Epithelial cell of prostate (primary cell): Measurements from ENCODE around the gene RTBDN.
A peak's percentile ranks its signal among the peaks of the same experiment; 100 is the strongest.

Experiments
- DNase-seq: peaks from one replicate; pipeline ENCODE4 v3.0.0-alpha.2; 2011; ENCODE audit warnings: low read depth, low spot score
- H3K27ac ChIP-seq: fragments of 450-650 bp; 2 replicates; pipeline ENCODE4 v1.5.1; 2017; ENCODE audit warnings: mild to moderate bottlenecking

The RTBDN gene

DNA sequence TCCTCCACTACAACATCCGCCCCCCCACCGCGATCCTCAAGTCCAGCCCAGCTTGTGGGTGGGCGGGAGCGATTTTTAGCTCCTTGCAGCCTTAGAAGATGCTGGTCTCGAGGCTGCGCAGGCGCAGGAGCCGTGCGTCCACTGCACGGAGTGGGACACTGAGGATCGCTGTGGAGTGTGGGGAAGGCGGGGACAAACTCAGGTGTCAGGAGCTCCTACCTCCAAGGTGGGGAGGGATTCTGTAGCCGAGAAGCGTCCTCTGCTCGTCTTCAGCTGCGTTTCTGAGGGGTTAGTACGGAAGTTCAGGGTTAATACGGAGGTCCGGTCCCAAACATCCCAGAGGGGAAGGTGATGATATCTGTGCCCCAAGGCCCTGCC is at the start of gene RTBDN:
Gene RTBDN, minus strand, starts transcription at position 14 of the 378 bp plus-strand sequence. CDS start 4,600 bp downstream, outside the sequence.
- H3K27ac ChIP-seq: no peak within 1 kb of the TSS
- DNase-seq: no peak

DNA sequence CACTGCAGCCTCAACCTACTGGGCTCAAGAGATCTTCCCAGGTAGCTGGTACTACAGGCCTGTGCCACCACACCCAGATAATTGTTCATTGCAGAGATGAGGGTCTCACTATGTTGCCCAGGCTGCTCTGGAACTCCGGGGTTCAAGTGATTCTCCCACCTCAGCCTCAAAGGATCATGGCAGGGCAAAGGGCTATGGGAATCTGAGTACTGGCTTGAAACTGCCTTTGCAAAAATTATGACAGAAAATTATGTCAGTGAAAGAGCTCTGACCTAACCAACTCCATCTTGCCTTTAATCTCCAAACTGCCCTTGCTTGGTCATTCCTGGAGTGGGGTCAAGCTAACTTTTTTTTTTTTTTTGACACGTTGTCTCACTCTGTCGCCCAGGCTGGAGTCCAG is 48.2 kb upstream of the RTBDN start:
- no peak overlapping the region for H3K27ac ChIP-seq
- no peak for DNase-seq

DNA sequence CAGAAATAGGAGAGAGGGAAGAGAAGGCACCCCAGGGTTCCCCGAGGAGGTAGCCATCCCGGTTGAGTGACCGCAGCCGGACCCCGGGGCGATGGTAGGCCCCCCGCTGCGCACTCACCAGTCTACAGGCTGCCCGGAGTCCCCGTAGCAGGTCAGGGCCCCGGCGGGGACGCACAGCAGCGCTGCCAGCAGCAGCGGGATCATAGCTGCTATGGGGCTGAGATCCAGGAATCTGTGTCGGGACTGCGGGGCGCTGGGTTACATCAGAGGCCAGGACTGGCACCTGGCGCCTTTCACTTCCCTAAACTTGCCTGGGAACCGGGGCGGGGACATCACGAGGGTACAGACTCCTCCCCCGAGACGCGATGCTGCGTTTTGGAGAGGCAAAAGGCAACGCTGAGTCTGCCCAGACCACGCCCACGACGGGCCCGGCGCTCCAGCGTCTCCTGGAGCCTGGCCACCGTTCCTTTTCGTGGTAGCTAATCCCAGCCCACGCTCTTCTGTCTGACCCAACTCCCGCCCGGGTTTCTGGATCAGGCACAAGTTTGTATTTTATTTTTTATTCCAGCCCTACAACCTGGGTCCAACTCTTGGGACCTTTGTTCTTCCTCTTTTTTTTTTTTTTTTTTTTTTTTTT is 46.9 kb upstream of the RTBDN start, which contains the start of gene DNASE2:
Gene DNASE2, minus strand, starts transcription at position 278 of the 637 bp plus-strand sequence. Its CDS starts 74 bp downstream, at position 204.
- H3K27ac ChIP-seq: peak within 1 kb of the TSS; percentile 41
- peak; percentile 77 for DNase-seq

DNA sequence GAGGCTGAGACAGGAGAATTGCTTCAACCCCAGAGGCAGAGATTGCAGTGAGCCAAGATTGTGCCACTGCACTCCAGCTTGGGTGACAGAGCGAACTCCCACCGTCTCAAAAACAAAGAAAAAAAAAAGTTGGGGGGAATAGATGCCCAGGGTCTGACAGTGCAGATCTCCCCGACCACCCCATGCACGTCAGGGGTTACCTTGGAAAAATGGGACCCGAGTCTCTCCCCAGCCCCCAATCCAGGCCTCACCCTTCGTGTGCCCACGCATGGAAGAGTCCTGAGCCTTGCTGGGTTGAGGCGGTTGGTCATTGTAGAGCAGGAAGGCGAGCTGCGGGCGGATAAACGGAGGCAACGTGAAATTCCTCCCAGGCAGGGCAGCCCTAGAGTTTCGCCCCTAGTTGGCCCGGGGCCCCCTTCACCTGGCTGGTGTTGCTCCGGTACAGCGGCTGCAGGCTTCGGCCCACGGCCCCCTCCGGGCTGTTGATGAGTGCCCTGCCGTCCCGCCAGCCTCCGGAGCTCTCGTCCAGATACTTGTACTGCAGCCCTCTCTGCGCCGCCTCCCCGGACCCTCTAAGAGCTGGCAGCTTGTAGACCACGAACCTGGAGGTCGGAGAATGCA is 46.3 kb upstream of the RTBDN start:
- H3K27ac ChIP-seq: peak overlapping the region; percentile 41
- no peak for DNase-seq

DNA sequence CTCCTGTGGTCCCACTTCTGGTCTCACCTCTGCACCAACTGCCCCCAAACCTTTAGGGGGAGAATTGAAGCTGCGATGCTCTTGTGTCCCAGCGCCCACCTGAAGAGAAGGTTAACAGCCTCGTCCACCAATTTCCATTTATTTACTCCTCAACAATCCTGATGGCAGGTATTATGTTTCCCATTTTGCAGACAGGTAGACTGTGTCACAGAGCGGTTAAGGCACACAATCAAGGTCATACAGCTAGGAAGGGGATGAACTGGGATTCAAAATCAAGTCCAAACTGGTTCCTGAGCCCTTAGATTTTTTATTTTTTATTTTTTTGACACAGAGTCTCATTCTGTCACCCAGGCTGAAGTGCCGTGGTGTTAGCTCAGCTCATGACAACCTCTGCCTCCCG is 40.7 kb upstream of the RTBDN start:
- no peak for DNase-seq
- H3K27ac ChIP-seq: no peak overlapping the region

DNA sequence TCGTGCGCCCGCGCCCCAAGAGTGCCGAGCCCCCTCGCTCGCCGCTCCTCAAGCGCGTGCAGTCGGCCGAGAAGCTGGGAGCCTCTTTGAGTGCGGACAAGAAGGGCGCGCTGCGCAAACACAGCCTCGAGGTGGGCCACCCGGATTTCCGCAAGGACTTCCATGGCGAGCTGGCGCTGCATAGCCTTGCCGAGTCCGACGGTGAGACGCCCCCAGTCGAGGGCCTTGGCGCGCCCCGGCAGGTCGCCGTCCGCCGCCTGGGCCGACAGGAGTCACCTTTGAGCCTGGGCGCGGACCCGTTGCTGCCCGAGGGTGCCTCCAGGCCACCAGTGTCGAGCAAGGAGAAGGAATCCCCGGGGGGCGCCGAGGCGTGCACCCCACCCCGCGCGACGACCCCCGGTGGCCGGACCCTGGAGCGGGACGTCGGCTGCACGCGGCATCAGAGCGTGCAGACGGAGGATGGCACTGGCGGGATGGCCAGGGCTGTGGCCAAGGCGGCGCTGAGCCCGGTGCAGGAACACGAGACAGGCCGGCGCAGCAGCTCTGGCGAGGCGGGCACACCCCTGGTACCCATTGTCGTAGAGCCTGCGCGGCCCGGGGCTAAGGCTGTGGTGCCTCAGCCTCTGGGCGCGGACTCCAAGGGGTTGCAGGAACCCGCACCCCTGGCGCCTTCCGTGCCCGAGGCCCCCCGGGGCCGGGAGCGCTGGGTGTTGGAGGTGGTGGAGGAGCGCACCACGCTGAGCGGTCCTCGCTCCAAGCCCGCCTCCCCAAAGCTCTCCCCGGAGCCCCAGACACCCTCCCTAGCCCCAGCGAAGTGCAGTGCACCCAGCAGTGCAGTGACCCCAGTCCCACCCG is 39.7 kb upstream of the RTBDN start:
- DNase-seq: no peak
- H3K27ac ChIP-seq: no peak overlapping the region

DNA sequence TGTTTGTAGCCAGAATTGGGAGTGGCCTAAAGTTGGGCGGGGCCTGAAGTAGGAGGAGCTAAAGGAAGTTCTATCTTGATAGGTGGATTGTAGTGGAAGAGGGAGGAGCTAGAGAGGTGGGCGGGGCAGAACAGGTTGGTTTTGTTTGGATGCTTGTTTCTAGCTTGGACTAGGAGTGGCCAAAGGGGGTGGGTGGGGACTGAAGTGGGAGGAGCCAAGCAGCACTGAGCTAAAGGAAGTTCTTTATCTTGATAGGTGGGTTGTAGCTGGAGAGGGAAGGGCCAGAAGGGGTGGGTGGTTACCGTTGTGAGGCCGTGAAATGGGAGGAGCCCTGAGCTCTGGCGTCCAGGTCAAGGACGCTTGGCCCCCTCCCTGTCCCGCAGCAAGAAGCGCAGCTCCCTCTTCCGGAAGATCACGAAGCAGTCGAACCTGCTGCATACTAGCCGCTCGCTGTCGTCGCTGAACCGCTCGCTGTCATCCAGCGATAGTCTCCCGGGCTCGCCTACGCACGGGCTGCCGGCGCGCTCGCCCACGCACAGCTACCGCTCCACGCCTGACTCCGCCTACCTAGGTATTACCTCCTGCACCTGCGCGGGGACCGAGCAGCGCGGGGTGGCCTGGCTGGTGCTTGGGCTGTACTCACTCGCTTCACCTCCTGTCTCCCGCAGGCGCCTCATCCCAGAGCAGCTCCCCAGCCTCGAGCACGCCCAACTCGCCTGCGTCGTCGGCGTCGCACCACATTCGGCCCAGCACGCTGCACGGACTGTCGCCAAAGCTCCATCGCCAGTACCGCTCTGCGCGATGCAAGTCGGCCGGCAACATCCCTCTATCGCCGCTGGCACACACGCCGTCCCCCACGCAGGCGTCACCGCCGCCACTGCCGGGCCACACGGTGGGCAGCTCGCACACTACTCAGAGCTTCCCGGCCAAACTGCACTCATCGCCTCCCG is 38.8 kb upstream of the RTBDN start:
- no peak for DNase-seq
- H3K27ac ChIP-seq: no peak overlapping the region

DNA sequence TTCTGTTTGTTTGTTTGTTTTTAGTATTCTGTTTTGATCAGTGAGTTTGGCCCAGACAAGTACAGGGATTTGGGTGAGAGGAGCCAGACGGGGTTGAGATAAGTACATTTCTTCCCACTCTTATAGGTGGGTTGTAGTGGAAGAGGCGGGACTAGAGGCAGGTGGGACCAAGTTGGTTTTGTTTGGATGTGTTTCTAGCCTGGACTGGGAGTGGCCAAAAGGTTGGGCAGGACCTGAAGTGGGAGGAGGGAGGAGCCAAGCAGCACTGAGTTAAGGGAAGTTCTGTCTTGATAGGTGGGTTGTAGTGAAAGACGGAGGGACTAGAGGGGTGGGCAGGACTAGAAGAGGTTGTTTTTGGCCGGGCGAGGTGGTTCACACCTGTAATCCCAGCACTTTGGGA is 37.9 kb upstream of the RTBDN start:
- no peak for DNase-seq
- H3K27ac ChIP-seq: no peak overlapping the region

DNA sequence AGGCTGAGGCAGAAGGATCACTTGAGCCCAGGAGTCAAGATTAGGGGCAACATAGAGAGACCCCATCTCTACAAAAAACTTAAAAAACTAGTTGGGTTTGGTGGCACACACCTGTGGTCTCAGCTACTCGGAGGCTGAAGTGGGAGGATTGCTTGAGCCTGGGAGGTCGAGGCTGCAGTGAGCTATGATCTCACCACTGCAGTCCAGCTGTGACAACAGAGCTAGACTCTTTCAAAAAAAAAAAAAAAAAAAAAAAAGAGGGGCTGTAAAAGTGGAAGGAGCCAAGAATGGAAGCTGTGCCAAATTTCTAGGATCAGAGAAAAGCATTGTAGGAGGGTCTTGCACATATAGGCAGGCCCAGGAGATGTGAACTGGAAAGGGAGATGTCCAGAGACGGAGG is 37.3 kb upstream of the RTBDN start:
- no peak overlapping the region for H3K27ac ChIP-seq

DNA sequence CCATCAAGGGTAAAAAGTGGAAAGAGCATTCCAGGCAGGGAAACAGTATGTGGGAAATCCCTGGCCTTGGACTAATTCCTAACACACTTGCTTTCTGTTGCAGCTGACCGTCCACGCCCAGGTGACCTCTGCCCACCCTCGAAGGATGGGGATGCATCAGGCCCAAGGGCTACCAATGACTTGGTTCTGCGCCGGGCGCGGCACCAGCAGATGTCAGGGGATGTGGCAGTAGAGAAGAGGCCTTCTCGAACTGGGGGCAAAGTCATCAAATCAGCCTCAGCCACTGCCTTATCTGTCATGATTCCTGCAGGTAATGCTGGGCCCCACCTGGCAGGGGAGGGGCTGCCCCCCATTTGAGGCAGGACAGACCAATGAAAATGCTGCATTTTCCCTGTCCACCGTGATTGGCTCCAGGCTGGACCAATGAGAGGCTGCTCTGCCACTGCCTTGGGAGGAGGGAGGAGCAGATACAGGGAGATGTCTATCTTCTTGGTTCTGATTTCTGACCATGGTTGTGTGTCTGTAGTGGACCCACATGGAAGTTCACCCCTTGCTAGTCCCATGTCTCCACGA is 34.2 kb upstream of the RTBDN start:
- H3K27ac ChIP-seq: no peak overlapping the region
- DNase-seq: no peak

More for the DNA sequence above, 37.3 kb upstream of the RTBDN start:
- no peak for DNase-seq

DNA sequence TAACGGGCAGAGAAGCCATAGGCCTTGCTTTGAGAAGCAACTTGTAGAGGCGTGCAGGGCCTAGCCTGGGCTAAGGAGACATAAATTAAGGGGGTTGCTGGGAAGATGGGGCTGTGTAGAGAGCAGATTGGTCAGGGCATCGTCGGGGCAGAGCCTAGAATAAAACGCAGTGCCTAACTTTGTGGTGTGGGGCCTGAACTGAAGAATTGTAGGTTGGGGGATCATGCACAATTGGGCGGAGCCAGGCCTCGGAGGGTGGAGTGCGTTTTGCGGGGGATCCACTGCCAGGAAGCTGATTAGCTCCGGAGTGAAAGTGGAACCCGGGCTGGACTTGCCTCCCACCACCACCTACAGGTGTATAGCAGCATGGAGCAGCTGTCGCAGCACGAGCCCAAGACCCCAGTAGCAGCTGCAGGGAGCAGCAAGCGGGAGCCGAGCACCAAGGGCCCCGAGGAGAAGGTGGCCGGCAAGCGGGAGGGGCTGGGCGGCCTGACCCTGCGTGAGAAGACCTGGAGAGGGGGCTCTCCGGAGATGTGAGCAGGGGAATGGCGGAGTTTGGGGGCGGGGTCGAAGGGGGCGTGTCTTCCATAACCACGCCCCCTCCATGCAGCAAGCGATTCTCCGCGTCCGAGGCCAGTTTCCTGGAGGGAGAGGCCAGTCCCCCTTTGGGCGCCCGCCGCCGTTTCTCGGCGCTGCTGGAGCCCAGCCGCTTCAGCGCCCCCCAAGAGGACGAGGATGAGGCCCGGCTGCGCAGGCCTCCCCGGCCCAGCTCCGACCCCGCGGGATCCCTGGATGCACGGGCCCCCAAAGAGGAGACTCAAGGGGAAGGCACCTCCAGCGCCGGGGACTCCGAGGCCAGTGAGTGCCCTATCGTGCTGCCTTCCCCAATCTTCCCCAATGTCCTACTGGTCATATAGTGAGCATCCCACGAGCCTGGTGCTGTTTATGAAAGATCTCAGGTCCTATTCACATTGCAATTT is 33.0 kb upstream of the RTBDN start:
- no peak overlapping the region for H3K27ac ChIP-seq
- DNase-seq: no peak

DNA sequence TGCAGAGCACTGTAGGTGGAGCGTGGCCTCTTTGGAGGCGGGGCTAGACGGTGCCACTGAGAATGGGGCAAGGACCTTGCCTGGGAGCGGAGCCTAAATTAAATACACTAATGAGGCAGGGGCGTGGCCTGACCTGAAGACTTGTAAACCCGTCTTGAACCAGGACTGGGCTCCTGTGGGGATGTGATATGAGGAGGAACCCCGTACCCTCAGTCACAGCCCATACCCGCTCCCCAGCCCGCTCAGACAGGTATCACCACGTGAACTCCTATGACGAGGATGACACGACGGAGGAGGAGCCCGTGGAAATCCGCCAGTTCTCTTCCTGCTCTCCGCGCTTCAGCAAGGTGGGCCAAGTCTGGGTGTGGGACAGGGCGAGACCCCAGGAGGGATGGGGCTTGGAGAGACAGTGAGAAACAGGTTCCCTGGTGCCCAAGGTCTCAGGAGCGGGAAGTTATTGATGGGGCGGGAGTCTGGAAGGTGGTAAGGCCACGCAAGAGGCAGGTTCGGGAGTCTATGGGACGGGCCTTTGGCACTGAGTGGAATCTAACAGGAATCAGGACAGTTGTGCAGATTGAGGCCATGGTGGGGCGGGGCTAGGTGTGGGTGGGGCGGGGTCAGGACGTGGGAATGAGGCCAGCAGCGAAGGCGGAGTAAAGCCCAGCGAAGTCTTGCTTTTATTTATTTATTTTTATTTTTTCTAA is 32.2 kb upstream of the RTBDN start:
- H3K27ac ChIP-seq: no peak overlapping the region
- DNase-seq: no peak

DNA sequence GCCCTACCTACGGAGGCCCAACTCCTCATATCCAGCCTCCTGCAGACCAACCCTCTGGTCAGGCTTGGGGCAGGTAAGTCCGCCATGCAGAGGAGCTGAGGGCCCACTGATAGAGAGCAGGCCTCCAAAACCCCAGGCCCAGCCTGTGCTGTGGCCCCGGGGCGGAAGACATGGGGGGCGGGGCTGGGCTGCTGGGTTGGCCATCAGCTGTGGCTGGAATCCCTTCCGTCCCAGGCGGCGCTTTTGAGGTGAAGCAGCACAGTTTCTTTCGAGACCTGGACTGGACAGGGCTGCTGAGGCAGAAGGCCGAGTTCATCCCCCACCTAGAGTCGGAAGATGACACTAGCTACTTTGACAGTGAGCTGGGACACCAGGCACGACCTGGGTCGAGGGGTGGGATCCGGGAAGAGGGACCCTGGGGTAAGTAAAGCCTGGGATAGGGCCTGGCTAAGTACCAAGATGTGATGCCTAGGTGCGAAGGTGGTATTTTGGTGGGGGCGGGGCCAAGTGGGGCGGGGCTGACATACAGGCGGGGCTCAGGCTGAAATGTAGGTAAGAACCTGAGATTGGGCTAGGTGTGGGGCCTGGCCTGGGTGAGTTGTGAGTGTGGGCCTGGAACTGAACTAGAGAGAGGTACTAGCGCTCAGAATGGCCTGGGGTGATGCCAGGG is 31.5 kb upstream of the RTBDN start:
- no peak for DNase-seq
- H3K27ac ChIP-seq: no peak overlapping the region

DNA sequence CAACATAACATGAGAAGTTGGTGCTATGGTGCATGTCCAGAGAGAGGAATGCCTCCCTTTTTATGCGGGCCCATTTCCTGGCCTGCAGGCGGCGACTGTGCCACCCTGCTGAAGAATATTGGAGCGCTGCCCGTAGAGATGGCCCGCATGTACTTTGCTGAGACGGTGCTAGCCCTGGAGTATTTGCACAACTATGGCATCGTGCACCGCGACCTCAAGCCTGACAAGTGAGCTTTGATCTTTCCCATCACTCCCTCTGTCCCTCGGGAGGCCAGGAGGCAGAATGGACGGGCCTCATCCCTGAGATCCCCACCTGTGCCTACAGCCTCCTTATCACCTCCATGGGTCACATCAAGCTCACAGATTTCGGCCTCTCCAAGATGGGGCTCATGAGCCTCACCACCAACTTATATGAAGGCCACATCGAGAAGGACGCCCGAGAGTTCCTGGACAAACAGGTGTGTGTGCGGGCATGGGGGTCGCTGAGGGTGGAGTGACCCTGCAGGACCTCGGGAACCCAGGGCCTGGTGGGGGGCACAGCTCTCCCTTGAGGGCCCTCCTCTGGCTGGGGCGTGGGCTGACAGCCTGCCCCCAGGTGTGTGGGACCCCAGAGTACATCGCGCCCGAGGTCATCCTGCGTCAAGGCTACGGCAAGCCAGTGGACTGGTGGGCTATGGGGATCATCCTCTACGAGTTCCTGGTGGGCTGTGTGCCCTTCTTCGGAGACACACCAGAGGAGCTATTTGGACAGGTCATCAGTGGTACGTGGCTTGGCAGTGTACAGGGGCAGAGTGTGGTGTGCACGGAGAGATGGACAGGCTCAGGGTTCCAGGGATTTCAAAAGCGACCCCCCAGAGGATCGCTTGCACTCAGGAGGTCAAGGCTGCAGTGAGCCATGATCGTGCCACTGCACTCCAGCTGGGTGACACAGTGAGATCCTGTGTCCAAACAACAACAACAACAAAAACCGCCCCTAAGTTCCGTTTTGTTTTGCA is 30.6 kb upstream of the RTBDN start:
- DNase-seq: no peak
- H3K27ac ChIP-seq: no peak overlapping the region

DNA sequence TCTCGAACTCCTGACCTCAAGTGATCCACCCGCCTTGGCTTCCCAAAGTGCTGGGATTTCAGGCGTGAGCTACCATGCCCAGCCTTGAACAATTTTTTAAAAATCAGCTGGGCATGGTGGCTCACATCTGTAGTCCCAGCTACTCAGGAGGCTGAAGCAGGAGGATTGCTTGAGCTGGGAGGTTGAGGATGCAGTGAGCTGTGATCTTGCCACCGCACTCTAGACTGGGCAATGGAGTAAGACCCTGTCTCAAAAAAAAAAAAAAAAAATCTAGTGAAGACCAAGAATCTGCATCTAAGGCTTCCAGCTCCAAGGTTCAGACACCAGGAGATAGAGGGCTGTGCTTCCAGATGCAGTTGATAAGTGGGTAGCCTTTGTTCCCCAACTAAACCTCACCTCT is 29.8 kb upstream of the RTBDN start:
- DNase-seq: no peak
- no peak overlapping the region for H3K27ac ChIP-seq

DNA sequence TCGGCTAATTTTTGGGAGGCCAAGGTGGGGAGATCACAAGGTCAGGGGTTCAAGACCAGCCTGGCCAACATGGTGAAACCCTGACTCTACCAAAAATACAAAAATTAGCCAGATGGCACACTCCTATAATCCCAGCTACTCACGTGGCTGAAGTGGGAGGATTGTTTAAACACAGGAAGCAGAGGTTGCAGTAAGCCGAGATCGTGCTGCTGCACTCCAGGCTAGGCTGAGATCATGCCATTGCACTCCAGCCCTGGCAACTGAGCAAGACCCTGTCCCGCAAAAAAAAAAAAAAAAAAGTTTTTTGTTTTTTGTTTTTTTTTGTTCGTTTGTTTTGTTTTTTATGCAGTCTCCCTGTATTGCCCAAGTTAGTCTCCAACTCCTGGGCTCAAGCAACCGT is 25.2 kb upstream of the RTBDN start:
- no peak overlapping the region for H3K27ac ChIP-seq
- DNase-seq: no peak
